Measurements from ENCODE around the gene KCNK10. TPM values are rescaled to one million over a fixed set of nuclear protein-coding genes. Genes with fewer than 3 reads are reported as not detected.

The KCNK10 gene
- total and polyA plus RNA-seq, 2 experiments from 2014 or later = not detected

GRCh38 chr14:88310449-88310848 is 12.6 kb downstream of the KCNK10 start:
- Histone ChIP-seq H3K4me3 (no peak overlapping the region), H3K9me3 (ENCODE audit: low read depth) (no peaks in the 10 kb centered on the region), H3K4me1 (ENCODE audit: low read depth) (no peaks in the 10 kb centered on the region), H3K27ac (no peak overlapping the region), H3K36me3 (no peaks in the 10 kb centered on the region), H3K27me3 (peaks cover 9% of the 10 kb centered on the region)
- no peak for TF ChIP-seq CTCF (IDR thresholded peaks at IDR 0.05; ENCODE audit: low read depth, low read length)
- no peak for DNase-seq (ENCODE audit: low read depth in 1 of 2, low spot score in 1 of 2)

- Histone ChIP-seq H3K4me1 (ENCODE audit: low read depth) (no peaks in the 10 kb centered on the region), H3K36me3 (no peaks in the 10 kb centered on the region), H3K27me3 (peaks cover 7% of the 10 kb centered on the region), H3K27ac (no peak overlapping the region), H3K9me3 (ENCODE audit: low read depth) (no peaks in the 10 kb centered on the region), H3K4me3 (no peak overlapping the region)
- no peak for TF ChIP-seq CTCF (IDR thresholded peaks at IDR 0.05; ENCODE audit: low read depth, low read length)
- no peak for DNase-seq (ENCODE audit: low read depth in 1 of 2, low spot score in 1 of 2)
Observed at GRCh38 chr14:88310021-88310420, 13.0 kb downstream of the KCNK10 start.

GRCh38 chr14:88305528-88306322 is 17.3 kb downstream of the KCNK10 start:
- DNase-seq (ENCODE audit: low read depth in 1 of 2, low spot score in 1 of 2) = no peak
- H3K27ac ChIP-seq = no peak overlapping the region

GRCh38 chr14:88303041-88303440 is 20.0 kb downstream of the KCNK10 start:
- TF ChIP-seq CTCF (IDR thresholded peaks at IDR 0.05; ENCODE audit: low read depth, low read length) = no peak
- H3K27ac ChIP-seq = no peak overlapping the region
- H3K4me1 ChIP-seq (ENCODE audit: low read depth) = no peaks in the 10 kb centered on the region
- no peaks in the 10 kb centered on the region for H3K36me3 ChIP-seq
- H3K4me3 ChIP-seq = no peak overlapping the region
- peaks cover 10% of the 10 kb centered on the region for H3K27me3 ChIP-seq
- no peaks in the 10 kb centered on the region for H3K9me3 ChIP-seq (ENCODE audit: low read depth)
- no peak for DNase-seq (ENCODE audit: low read depth in 1 of 2, low spot score in 1 of 2)

More at GRCh38 chr14:88305528-88306322, 17.3 kb downstream of the KCNK10 start:
- Histone ChIP-seq H3K27me3 (peaks cover 6% of the 10 kb centered on the region), H3K36me3 (no peaks in the 10 kb centered on the region), H3K4me3 (no peak overlapping the region), H3K4me1 (ENCODE audit: low read depth) (no peaks in the 10 kb centered on the region), H3K9me3 (ENCODE audit: low read depth) (no peaks in the 10 kb centered on the region)
- no peak for TF ChIP-seq CTCF (IDR thresholded peaks at IDR 0.05; ENCODE audit: low read depth, low read length)

- H3K4me1 ChIP-seq (ENCODE audit: low read depth) = no peaks in the 10 kb centered on the region
- DNase-seq (ENCODE audit: low read depth in 1 of 2, low spot score in 1 of 2) = no peak
- TF ChIP-seq CTCF (IDR thresholded peaks at IDR 0.05; ENCODE audit: low read depth, low read length) = no peak
- no peak overlapping the region for H3K4me3 ChIP-seq
- H3K36me3 ChIP-seq = no peaks in the 10 kb centered on the region
- no peak overlapping the region for H3K27ac ChIP-seq
- no peaks in the 10 kb centered on the region for H3K9me3 ChIP-seq (ENCODE audit: low read depth)
- H3K27me3 ChIP-seq = peaks cover 10% of the 10 kb centered on the region
Observed at GRCh38 chr14:88301381-88301780, 21.7 kb downstream of the KCNK10 start.
